PFSK-1 (cell line): ENCODE data around the gene ELOVL1.

Experiments
- FOXP2 ChIP-seq: optimal IDR thresholded peaks from 2 replicates; pipeline ENCODE3; 2011; ENCODE audit warnings: borderline replicate concordance, control low read depth, inconsistent platforms; ENCODE audit not compliant: insufficient read depth; ENCODE audit errors: extremely low read length, extremely low read depth
- POLR2AphosphoS5 ChIP-seq: IDR thresholded peaks from 2 replicates; pipeline ENCODE4 v1.6.1; 2012; ENCODE audit warnings: low read depth, mild to moderate bottlenecking, control low read depth, low read length, moderate library complexity
- SIN3A ChIP-seq: IDR thresholded peaks from 2 replicates; pipeline ENCODE4 v1.6.1; 2012; ENCODE audit warnings: mild to moderate bottlenecking, low read length, moderate library complexity, borderline replicate concordance; ENCODE audit not compliant: insufficient read depth
- TAF1 ChIP-seq: IDR thresholded peaks from 2 replicates; pipeline ENCODE4 v1.6.1; 2012; ENCODE audit warnings: low read length, control low read depth, borderline replicate concordance; ENCODE audit not compliant: insufficient read depth
- TF ChIP-seq, protein P1 (sequence below), 2 experiments: IDR thresholded peaks; 2 replicates each; pipeline versions ENCODE4 v1.6.1 to v1.8.0; 2011 to 2012; ENCODE audit warnings: low read depth in 2 of 2, low read length in 2 of 2, control low read depth in 1 of 2, inconsistent platforms in 1 of 2, mild to moderate bottlenecking in 1 of 2, moderate library complexity in 1 of 2; ENCODE audit not compliant: insufficient read depth in 1 of 2

Gene ELOVL1

DNA sequence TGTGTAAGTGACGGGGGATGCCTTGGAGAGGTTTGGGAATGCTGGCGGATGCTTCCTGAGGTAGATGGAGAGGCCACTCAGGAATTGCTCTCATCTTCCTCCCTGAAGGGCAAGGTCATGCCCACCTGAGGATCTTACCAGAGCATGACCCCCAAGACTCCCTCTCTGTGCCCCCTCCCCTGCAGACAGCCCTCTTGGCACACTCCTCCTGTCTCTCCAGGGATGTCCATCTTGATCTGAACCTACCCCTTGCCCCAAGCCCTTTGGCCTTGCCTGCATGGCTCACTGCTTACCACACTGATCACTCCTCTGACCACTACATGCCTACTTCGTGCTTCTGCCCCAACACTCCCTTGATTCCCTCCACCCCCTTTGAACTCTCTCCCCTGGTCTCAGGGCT is 48.0 kb downstream of the ELOVL1 start:
- TF ChIP-seq FOXP2 (no peak), POLR2AphosphoS5 (no peak), SIN3A (no peak), TAF1 (no peak)
- TF ChIP-seq, protein P1, sequence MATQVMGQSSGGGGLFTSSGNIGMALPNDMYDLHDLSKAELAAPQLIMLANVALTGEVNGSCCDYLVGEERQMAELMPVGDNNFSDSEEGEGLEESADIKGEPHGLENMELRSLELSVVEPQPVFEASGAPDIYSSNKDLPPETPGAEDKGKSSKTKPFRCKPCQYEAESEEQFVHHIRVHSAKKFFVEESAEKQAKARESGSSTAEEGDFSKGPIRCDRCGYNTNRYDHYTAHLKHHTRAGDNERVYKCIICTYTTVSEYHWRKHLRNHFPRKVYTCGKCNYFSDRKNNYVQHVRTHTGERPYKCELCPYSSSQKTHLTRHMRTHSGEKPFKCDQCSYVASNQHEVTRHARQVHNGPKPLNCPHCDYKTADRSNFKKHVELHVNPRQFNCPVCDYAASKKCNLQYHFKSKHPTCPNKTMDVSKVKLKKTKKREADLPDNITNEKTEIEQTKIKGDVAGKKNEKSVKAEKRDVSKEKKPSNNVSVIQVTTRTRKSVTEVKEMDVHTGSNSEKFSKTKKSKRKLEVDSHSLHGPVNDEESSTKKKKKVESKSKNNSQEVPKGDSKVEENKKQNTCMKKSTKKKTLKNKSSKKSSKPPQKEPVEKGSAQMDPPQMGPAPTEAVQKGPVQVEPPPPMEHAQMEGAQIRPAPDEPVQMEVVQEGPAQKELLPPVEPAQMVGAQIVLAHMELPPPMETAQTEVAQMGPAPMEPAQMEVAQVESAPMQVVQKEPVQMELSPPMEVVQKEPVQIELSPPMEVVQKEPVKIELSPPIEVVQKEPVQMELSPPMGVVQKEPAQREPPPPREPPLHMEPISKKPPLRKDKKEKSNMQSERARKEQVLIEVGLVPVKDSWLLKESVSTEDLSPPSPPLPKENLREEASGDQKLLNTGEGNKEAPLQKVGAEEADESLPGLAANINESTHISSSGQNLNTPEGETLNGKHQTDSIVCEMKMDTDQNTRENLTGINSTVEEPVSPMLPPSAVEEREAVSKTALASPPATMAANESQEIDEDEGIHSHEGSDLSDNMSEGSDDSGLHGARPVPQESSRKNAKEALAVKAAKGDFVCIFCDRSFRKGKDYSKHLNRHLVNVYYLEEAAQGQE (IDR thresholded peaks at IDR 0.05; ENCODE audit: insufficient read depth in 1 of 2, low read depth in 2 of 2, low read length in 2 of 2), result no peak

DNA sequence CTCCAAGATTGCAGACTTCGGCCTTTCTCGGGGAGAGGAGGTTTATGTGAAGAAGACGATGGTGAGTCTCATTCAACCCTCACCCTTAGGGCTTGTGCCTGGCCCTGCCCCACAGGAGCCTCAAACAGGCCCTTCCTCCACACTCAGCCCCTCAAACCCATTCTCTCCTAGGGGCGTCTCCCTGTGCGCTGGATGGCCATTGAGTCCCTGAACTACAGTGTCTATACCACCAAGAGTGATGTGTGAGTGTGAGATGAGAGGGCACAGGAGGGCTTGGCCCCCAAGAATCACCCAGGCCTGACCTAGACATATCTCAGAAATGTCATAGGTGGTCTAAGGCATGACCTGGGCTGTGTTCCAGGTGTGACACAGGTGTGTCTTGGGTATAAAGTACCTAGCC is 48.5 kb downstream of the ELOVL1 start:
- TF ChIP-seq, protein P1 (IDR thresholded peaks at IDR 0.05; ENCODE audit: insufficient read depth in 1 of 2, low read depth in 2 of 2, low read length in 2 of 2), result no peak
- TF ChIP-seq TAF1 (no peak), SIN3A (no peak), FOXP2 (no peak), POLR2AphosphoS5 (no peak)

DNA sequence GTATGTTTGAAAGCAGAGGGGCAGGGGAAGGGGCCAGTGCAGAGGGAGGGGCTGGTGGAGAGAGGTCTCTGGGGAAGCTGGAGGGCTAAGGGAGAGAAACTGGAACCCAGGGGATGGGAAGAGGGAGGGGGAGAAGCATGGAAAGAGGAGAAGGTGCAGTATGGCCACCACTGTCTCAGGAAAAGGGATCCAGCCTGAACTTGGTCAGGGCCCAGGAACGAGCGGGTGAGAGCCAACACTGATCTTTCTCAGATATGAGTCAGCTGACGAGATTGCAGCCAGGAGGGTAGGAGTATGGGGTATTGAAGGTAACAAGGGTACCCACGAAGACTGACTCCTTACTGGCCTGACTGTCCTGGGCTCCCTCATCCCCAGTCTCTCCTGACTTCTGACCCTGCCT is 49.0 kb downstream of the ELOVL1 start:
- TF ChIP-seq FOXP2, result no peak
- TF ChIP-seq POLR2AphosphoS5, result no peak
- TF ChIP-seq, protein P1 (IDR thresholded peaks at IDR 0.05; ENCODE audit: insufficient read depth in 1 of 2, low read depth in 2 of 2, low read length in 2 of 2), result no peak
- no peak for TF ChIP-seq TAF1

DNA sequence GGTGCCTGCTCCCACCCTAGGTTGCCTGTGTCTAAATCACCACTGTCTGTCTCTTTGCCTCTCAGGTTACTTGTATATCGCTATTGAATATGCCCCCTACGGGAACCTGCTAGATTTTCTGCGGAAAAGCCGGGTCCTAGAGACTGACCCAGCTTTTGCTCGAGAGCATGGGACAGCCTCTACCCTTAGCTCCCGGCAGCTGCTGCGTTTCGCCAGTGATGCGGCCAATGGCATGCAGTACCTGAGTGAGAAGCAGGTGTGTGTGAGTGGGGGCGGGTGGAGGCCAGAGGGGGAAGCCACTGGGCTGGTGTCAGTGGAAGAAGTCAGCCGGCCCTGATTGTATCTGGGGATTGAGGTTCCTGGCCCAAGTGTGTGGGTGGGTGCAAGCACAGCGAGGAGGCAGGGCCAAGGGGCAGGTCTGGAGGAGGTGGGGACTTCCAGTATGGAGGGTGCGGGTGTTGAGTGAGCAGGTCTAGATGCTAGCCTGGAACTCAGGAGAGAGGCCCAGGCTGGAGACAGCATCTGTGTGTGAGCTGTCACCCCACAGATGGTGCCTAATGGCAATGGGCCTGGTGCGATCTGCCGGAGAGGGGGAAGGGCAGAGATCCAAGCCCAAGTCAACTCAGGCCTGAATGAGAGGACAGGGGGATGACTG is 49.9 kb downstream of the ELOVL1 start:
- no peak for TF ChIP-seq FOXP2
- TF ChIP-seq SIN3A, result no peak
- no peak for TF ChIP-seq POLR2AphosphoS5
- no peak for TF ChIP-seq TAF1
- TF ChIP-seq, protein P1 (IDR thresholded peaks at IDR 0.05; ENCODE audit: insufficient read depth in 1 of 2, low read depth in 2 of 2, low read length in 2 of 2), result no peak
